Kidney (tissue), 14 donors: ENCODE measurements around the gene SMCR8. TPM values are rescaled to one million over a fixed set of nuclear protein-coding genes. Genes with fewer than 3 reads are reported as not detected.

ENCODE experiments used
- DNase-seq, 5 donors: peaks; one replicate each; pipeline ENCODE4 v3.0.0-alpha.2; 2013 to 2020
- FAIRE-seq: peaks from 2 replicates; lab custom pipeline; 2012; peaks lifted over from hg19 to GRCh38; lab: Jason Lieb, UNC
- H3K27ac ChIP-seq, 2 donors: one replicate each; pipeline ENCODE4 v1.7.0; 2013; ENCODE audit warnings: low read depth in 2 of 2, low read length in 2 of 2, inconsistent platforms in 1 of 2
- H3K27me3 ChIP-seq: one replicate; pipeline ENCODE4 v1.7.1; 2013; ENCODE audit warnings: low read length, inconsistent platforms; ENCODE audit not compliant: control insufficient read depth, insufficient read depth
- H3K36me3 ChIP-seq, 3 donors: one replicate each; pipeline versions ENCODE4 v1.7.0 to v1.7.1; 2013; ENCODE audit warnings: low read length in 3 of 3, control low read depth in 1 of 3, inconsistent platforms in 1 of 3; ENCODE audit not compliant: insufficient read depth in 3 of 3, control insufficient read depth in 2 of 3
- H3K4me1 ChIP-seq, 3 donors: one replicate each; pipeline versions ENCODE4 v1.7.0 to v1.7.1; 2013; ENCODE audit warnings: low read length in 3 of 3, inconsistent platforms in 1 of 3, low read depth in 1 of 3; ENCODE audit not compliant: control insufficient read depth in 2 of 3, insufficient read depth in 2 of 3
- H3K4me3 ChIP-seq, 3 donors: one replicate each; pipeline versions ENCODE4 v1.7.0 to v1.8.1; 2013; ENCODE audit warnings: low read length in 3 of 3, control low read depth in 1 of 3, inconsistent platforms in 1 of 3
- H3K9ac ChIP-seq, 3 donors: one replicate each; pipeline versions ENCODE4 v1.7.0 to v1.7.1; 2013; ENCODE audit warnings: low read length in 3 of 3, control low read depth in 1 of 3, inconsistent platforms in 1 of 3
- H3K9me3 ChIP-seq, 3 donors: one replicate each; pipeline versions ENCODE4 v1.7.0 to v1.7.1; 2013; ENCODE audit warnings: low read length in 3 of 3, control low read depth in 1 of 3, inconsistent platforms in 1 of 3; ENCODE audit not compliant: control insufficient read depth in 2 of 3, insufficient read depth in 1 of 3
- CTCF ChIP-seq: IDR thresholded peaks from 3 replicates; pipeline ENCODE4 v1.5.1; 2012; ENCODE audit warnings: mild to moderate bottlenecking, moderate library complexity, borderline replicate concordance; ENCODE audit not compliant: insufficient read depth; ENCODE audit errors: extremely low read depth
- intact Hi-C: fragments of 100-400 bp; cut with DNase I; formaldehyde crosslinking; loops from one replicate; pipeline ENCODE4 v1.11.1; 2022
- polyA plus RNA-seq: library from polyadenylated mRNA; stranded (reverse); fragments of 350-450 nt; fragmentation: Illumina TruSeq; extraction: RNeasy Lipid Tissue Mini Kit (QIAGEN cat#74804); gene quantifications from one replicate; pipeline ENCODE4 v1.2.3, GENCODE V29; 2014; ENCODE audit warnings: low read depth, low replicate concordance; ENCODE audit not compliant: insufficient read depth
- total RNA-seq: library from RNA; stranded (reverse); fragmentation: NEBNext Ultra II Directional; extraction: Animal tissue kit (Norgen Biotek cat#: 25700); gene quantifications from one replicate; pipeline ENCODE4 v1.2.1, GENCODE V29; 2021
- donor health status: control.
- donor health status: control.
- donor health status: control.
- donor health status: control.
- donor health status: control.
- donor health status: DM: yes; HTN: yes; CAD: no.
- donor health status: Normal renal cell carcinoma (clear cell type).

SMCR8 gene
- total and polyA plus RNA-seq, 2 donors from 2014 or later: 3.1 to 22.4 TPM

GRCh38 chr17:18327093-18327492 is 12.0 kb downstream of the SMCR8 start:
- Histone ChIP-seq H3K36me3 (peaks cover 2 to 70% (median 35%) of the 10 kb centered on the region in 3 donors), H3K4me3 (no peak overlapping the region), H3K27me3 (no peaks in the 10 kb centered on the region), H3K9me3 (no peaks in the 10 kb centered on the region), H3K27ac (no peak overlapping the region), H3K4me1 (no peaks in the 10 kb centered on the region), H3K9ac (no peak overlapping the region)
- no peak for FAIRE-seq
- no peak for DNase-seq
- no peak for TF ChIP-seq CTCF
- intact Hi-C loops: no loop called here

DNA sequence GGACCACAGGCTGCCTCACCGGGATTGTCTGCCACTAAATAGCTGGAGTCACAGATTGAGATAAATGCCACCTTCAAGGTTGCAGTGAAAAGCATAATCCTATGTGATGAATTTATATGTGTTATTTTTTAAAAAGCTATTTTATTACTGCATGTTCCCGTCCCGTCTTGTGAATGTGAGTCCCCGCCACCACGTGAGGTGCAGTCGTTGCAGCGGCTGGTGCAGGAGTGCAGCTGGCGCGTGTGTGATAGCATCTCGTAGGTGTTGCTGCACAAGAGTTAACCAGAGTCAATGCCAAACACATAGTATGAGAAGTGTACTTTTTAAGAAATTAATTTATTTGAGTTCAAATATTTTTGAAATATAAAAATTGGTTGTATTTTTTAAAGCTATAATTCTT is 12.5 kb downstream of the SMCR8 start:
- Histone ChIP-seq H3K9me3 (no peaks in the 10 kb centered on the region), H3K36me3 (peaks cover 2 to 74% (median 39%) of the 10 kb centered on the region in 3 donors), H3K9ac (no peak overlapping the region), H3K27ac (no peak overlapping the region), H3K4me3 (no peak overlapping the region), H3K4me1 (no peaks in the 10 kb centered on the region), H3K27me3 (no peaks in the 10 kb centered on the region)
- TF ChIP-seq CTCF: no peak
- intact Hi-C loops: no loop called here
- DNase-seq (no peak), FAIRE-seq (no peak)

DNA sequence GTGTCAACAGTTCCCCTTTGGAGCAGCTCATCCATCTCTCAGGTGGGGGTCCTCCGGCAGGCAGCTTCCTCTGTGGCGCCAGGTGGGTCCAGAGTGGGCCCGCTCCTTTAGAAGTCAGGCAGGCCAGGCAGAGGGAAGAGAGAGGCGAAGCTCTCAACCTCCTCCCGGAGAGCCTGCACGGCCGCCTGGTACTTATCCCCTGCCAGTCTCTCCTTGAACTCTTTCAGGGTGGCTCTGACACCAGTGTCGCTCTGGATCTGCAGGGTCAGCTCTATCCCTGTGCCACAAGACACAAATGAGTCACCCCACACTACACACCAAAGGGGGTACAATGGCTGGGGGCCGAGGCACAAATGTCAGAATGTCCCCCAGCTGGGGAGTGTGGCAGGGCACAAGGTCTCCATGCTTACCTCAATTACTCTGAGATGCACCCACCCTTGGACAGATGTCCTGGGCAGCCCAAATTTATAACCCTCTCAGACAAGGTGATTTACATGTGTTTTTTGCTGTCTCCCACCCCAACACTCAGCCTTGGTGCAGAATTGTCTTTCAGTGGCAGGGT is 13.6 kb downstream of the SMCR8 start:
- FAIRE-seq (no peak), DNase-seq (no peak)
- Histone ChIP-seq H3K27me3 (no peaks in the 10 kb centered on the region), H3K9ac (no peak overlapping the region), H3K4me1 (no peaks in the 10 kb centered on the region), H3K36me3 (peaks cover 2 to 69% (median 41%) of the 10 kb centered on the region in 3 donors), H3K27ac (no peak overlapping the region), H3K4me3 (no peak overlapping the region), H3K9me3 (no peaks in the 10 kb centered on the region)
- intact Hi-C loops: no loop called here
- no peak for TF ChIP-seq CTCF

GRCh38 chr17:18331879-18332278 is 16.8 kb downstream of the SMCR8 start:
- FAIRE-seq: no peak
- H3K27me3 ChIP-seq: no peaks in the 10 kb centered on the region
- intact Hi-C loops: no loop called here

More at GRCh38 chr17:18331879-18332278, 16.8 kb downstream of the SMCR8 start:
- DNase-seq: no peak
- Histone ChIP-seq H3K4me1 (no peaks in the 10 kb centered on the region), H3K9ac (no peak overlapping the region), H3K9me3 (no peaks in the 10 kb centered on the region), H3K27ac (no peak overlapping the region), H3K4me3 (no peak overlapping the region), H3K36me3 (peaks cover 0 to 64% (median 43%) of the 10 kb centered on the region in 3 donors)
- TF ChIP-seq CTCF: no peak
